Measurements from ENCODE around the gene MAP2K5.

GRCh38 chr15:67730135-67730534 is 187.6 kb downstream of the MAP2K5 start:
- no peak for TF ChIP-seq MYC (IDR thresholded peaks at IDR 0.05; ENCODE audit: low read depth, low read length)
- TF ChIP-seq MYC (CRISPR knock-in tag; IDR thresholded peaks at IDR 0.05; ENCODE audit: borderline replicate concordance, low read depth): no peak
- no peak for TF ChIP-seq SP1 (CRISPR knock-in tag; IDR thresholded peaks at IDR 0.05)
- TF ChIP-seq RAD21 (CRISPR knock-in tag; conservative IDR thresholded peaks at IDR 0.05 in 1 of 2, IDR thresholded peaks at IDR 0.05 in 1 of 2): no peak
- no peak for TF ChIP-seq CREB1 (IDR thresholded peaks at IDR 0.05)
- no peak for TF ChIP-seq CREB1 (CRISPR knock-in tag; IDR thresholded peaks at IDR 0.05)
- no peak for TF ChIP-seq ARID4B (CRISPR knock-in tag; IDR thresholded peaks at IDR 0.05)
- TF ChIP-seq GABPA (tag; conservative IDR thresholded peaks at IDR 0.05; ENCODE audit: low read depth): no peak
- no peak for TF ChIP-seq CTCF (IDR thresholded peaks at IDR 0.05 in 2 of 3, conservative IDR thresholded peaks at IDR 0.05 in 1 of 3; ENCODE audit: insufficient read depth in 2 of 3, low read depth in 1 of 3, low read length in 3 of 3)
- TF ChIP-seq CCNT2 (IDR thresholded peaks at IDR 0.05; ENCODE audit: borderline replicate concordance, extremely low read depth, insufficient read length, low read depth, low read length): no peak
- no peak for TF ChIP-seq EZH2 (IDR thresholded peaks at IDR 0.05; ENCODE audit: borderline replicate concordance, low read depth, low read length)
- no peak for TF ChIP-seq POLR2AphosphoS5 (IDR thresholded peaks at IDR 0.05; ENCODE audit: control insufficient read depth, insufficient read depth, low read depth, low read length)
- no peak for TF ChIP-seq ESRRA (IDR thresholded peaks at IDR 0.05; ENCODE audit: borderline replicate concordance, low read depth)
- no peak for TF ChIP-seq POLR2A (conservative IDR thresholded peaks at IDR 0.05)
